ENCODE measurements around the gene IFT122.
"Not testable (repeated sequence)": the region's sequence is repeated elsewhere in the genome, so short reads cannot be mapped to it uniquely, and the experiment has no call there.

DNA sequence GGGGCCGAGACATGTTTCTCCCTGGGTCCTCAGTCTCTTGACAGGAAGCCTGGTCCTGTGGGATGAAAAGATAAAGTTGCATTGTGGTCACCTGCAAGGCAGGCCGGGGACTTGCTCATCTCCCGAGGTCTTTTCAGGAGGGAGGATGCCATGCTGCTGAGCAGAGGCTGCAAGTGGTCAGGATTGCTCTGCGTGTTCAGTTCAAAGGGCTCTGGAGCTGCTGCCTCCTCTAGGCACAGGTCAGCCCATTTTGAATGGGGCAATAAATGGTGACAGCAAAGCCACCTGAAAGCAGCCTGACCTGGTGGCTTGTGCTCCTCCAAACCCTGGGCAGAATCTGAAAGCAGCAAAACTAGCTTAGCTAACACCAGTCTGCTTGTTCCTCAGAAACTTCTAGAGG is 51.1 kb downstream of the IFT122 start:
- TF ChIP-seq JUN (IDR thresholded peaks at IDR 0.05); RNF2 (IDR thresholded peaks at IDR 0.05; ENCODE audit: borderline replicate concordance, low read depth); FOSB (CRISPR knock-in tag; IDR thresholded peaks at IDR 0.05); HDAC2 (IDR thresholded peaks at IDR 0.05); RFX5 (IDR thresholded peaks at IDR 0.05): not testable (repeated sequence)
- TF ChIP-seq, protein P1, sequence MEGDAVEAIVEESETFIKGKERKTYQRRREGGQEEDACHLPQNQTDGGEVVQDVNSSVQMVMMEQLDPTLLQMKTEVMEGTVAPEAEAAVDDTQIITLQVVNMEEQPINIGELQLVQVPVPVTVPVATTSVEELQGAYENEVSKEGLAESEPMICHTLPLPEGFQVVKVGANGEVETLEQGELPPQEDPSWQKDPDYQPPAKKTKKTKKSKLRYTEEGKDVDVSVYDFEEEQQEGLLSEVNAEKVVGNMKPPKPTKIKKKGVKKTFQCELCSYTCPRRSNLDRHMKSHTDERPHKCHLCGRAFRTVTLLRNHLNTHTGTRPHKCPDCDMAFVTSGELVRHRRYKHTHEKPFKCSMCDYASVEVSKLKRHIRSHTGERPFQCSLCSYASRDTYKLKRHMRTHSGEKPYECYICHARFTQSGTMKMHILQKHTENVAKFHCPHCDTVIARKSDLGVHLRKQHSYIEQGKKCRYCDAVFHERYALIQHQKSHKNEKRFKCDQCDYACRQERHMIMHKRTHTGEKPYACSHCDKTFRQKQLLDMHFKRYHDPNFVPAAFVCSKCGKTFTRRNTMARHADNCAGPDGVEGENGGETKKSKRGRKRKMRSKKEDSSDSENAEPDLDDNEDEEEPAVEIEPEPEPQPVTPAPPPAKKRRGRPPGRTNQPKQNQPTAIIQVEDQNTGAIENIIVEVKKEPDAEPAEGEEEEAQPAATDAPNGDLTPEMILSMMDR (IDR thresholded peaks at IDR 0.05) = not testable (repeated sequence)
- TF ChIP-seq, protein P2, sequence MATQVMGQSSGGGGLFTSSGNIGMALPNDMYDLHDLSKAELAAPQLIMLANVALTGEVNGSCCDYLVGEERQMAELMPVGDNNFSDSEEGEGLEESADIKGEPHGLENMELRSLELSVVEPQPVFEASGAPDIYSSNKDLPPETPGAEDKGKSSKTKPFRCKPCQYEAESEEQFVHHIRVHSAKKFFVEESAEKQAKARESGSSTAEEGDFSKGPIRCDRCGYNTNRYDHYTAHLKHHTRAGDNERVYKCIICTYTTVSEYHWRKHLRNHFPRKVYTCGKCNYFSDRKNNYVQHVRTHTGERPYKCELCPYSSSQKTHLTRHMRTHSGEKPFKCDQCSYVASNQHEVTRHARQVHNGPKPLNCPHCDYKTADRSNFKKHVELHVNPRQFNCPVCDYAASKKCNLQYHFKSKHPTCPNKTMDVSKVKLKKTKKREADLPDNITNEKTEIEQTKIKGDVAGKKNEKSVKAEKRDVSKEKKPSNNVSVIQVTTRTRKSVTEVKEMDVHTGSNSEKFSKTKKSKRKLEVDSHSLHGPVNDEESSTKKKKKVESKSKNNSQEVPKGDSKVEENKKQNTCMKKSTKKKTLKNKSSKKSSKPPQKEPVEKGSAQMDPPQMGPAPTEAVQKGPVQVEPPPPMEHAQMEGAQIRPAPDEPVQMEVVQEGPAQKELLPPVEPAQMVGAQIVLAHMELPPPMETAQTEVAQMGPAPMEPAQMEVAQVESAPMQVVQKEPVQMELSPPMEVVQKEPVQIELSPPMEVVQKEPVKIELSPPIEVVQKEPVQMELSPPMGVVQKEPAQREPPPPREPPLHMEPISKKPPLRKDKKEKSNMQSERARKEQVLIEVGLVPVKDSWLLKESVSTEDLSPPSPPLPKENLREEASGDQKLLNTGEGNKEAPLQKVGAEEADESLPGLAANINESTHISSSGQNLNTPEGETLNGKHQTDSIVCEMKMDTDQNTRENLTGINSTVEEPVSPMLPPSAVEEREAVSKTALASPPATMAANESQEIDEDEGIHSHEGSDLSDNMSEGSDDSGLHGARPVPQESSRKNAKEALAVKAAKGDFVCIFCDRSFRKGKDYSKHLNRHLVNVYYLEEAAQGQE (IDR thresholded peaks at IDR 0.05) = not testable (repeated sequence)
- TF ChIP-seq, protein P3, sequence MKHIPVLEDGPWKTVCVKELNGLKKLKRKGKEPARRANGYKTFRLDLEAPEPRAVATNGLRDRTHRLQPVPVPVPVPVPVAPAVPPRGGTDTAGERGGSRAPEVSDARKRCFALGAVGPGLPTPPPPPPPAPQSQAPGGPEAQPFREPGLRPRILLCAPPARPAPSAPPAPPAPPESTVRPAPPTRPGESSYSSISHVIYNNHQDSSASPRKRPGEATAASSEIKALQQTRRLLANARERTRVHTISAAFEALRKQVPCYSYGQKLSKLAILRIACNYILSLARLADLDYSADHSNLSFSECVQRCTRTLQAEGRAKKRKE (CRISPR knock-in tag; IDR thresholded peaks at IDR 0.05; ENCODE audit: low read depth) = not testable (repeated sequence)
